ENCODE results near the gene KCNMB1.

GRCh38 chr5:170427672-170428236 is 38.6 kb upstream of the KCNMB1 start:
- TF ChIP-seq EZH2 (IDR thresholded peaks at IDR 0.05; ENCODE audit: borderline replicate concordance, insufficient read depth, low read depth, low read length, poor library complexity, severe bottlenecking), result no peak
- TF ChIP-seq, protein P1, sequence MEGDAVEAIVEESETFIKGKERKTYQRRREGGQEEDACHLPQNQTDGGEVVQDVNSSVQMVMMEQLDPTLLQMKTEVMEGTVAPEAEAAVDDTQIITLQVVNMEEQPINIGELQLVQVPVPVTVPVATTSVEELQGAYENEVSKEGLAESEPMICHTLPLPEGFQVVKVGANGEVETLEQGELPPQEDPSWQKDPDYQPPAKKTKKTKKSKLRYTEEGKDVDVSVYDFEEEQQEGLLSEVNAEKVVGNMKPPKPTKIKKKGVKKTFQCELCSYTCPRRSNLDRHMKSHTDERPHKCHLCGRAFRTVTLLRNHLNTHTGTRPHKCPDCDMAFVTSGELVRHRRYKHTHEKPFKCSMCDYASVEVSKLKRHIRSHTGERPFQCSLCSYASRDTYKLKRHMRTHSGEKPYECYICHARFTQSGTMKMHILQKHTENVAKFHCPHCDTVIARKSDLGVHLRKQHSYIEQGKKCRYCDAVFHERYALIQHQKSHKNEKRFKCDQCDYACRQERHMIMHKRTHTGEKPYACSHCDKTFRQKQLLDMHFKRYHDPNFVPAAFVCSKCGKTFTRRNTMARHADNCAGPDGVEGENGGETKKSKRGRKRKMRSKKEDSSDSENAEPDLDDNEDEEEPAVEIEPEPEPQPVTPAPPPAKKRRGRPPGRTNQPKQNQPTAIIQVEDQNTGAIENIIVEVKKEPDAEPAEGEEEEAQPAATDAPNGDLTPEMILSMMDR (IDR thresholded peaks at IDR 0.05), result no peak

Measured in B cell (primary cell).